ENCODE results near the gene SPDYE4.

Gene SPDYE4

DNA sequence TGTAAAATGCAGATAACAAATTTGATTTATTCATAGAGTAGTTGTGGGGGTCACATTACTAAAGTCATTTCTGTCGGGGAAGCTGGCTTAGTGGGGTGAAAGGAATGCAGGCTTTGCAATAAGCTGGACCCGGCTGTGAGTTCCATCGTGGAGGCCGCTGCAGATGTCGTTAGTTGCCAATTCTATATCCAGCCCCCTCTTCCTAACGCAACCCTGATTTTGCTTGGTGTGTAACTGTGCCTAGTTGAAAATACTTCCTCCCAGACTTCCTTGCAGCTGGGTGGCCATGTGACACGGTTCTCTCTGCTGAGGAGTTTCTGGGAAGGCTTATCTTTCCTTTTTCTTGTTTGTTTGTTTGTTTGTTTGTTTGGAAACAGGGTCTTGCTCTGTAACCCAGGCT, 36.3 kb upstream of the SPDYE4 start:
- H3K36me3 ChIP-seq (ENCODE audit: insufficient read depth, low read length): no peaks in the 10 kb centered on the region
- no peak overlapping the region for H2AFZ ChIP-seq (ENCODE audit: low read depth, low read length)
- peaks cover 4% of the 10 kb centered on the region for H3K4me1 ChIP-seq (ENCODE audit: insufficient read depth, low read length)
- peaks cover 25% of the 10 kb centered on the region for H3K27me3 ChIP-seq (ENCODE audit: insufficient read depth, low read length)
- peaks cover 3% of the 10 kb centered on the region for H3K9me3 ChIP-seq (ENCODE audit: low read length)
- H3K4me3 ChIP-seq (ENCODE audit: low read length): no peak overlapping the region

GRCh38 chr17:8793649-8794048, 35.3 kb upstream of the SPDYE4 start:
- H3K4me3 ChIP-seq (ENCODE audit: low read length): no peak overlapping the region
- H3K9me3 ChIP-seq (ENCODE audit: low read length): peaks cover 3% of the 10 kb centered on the region
- H3K36me3 ChIP-seq (ENCODE audit: insufficient read depth, low read length): no peaks in the 10 kb centered on the region

GRCh38 chr17:8792646-8793045, 34.3 kb upstream of the SPDYE4 start:
- Histone ChIP-seq H3K36me3 (ENCODE audit: insufficient read depth, low read length) (no peaks in the 10 kb centered on the region), H3K4me1 (ENCODE audit: insufficient read depth, low read length) (peaks cover 4% of the 10 kb centered on the region), H3K9me3 (ENCODE audit: low read length) (no peaks in the 10 kb centered on the region), H2AFZ (ENCODE audit: low read depth, low read length) (no peak overlapping the region), H3K4me3 (ENCODE audit: low read length) (no peak overlapping the region), H3K27me3 (ENCODE audit: insufficient read depth, low read length) (peaks cover 10% of the 10 kb centered on the region)

More at GRCh38 chr17:8793649-8794048, 35.3 kb upstream of the SPDYE4 start:
- no peak overlapping the region for H2AFZ ChIP-seq (ENCODE audit: low read depth, low read length)
- H3K27me3 ChIP-seq (ENCODE audit: insufficient read depth, low read length): peaks cover 20% of the 10 kb centered on the region
- peaks cover 4% of the 10 kb centered on the region for H3K4me1 ChIP-seq (ENCODE audit: insufficient read depth, low read length)

DNA sequence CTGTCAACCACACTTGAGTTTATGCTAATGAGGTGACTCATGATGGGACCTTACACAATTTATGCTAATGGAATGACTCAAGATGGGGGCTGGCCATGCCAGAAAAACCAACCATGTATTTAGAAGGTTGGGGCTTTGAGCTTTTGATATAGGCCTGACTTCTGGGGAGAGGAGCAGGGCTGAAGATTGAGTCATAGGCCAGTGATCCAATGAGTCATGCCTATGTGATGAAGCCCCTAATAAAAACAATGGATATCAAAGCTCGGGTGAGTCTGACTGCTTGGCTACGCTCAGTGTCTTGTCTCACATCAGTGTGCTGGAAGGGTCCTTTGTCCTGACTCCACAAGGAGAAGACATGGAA, 33.5 kb upstream of the SPDYE4 start:
- H2AFZ ChIP-seq (ENCODE audit: low read depth, low read length): no peak overlapping the region
- H3K36me3 ChIP-seq (ENCODE audit: insufficient read depth, low read length): no peaks in the 10 kb centered on the region
- no peaks in the 10 kb centered on the region for H3K9me3 ChIP-seq (ENCODE audit: low read length)
- H3K27me3 ChIP-seq (ENCODE audit: insufficient read depth, low read length): peaks cover 3% of the 10 kb centered on the region
- peaks cover 4% of the 10 kb centered on the region for H3K4me1 ChIP-seq (ENCODE audit: insufficient read depth, low read length)
- no peak overlapping the region for H3K4me3 ChIP-seq (ENCODE audit: low read length)

GRCh38 chr17:8791248-8791909, 33.0 kb upstream of the SPDYE4 start:
- peaks cover 3% of the 10 kb centered on the region for H3K27me3 ChIP-seq (ENCODE audit: insufficient read depth, low read length)
- no peaks in the 10 kb centered on the region for H3K36me3 ChIP-seq (ENCODE audit: insufficient read depth, low read length)
- H3K4me3 ChIP-seq (ENCODE audit: low read length): no peak overlapping the region
- H3K9me3 ChIP-seq (ENCODE audit: low read length): no peaks in the 10 kb centered on the region
- peaks cover 4% of the 10 kb centered on the region for H3K4me1 ChIP-seq (ENCODE audit: insufficient read depth, low read length)
- H2AFZ ChIP-seq (ENCODE audit: low read depth, low read length): no peak overlapping the region

- H3K9me3 ChIP-seq (ENCODE audit: low read length): no peaks in the 10 kb centered on the region
- no peak overlapping the region for H2AFZ ChIP-seq (ENCODE audit: low read depth, low read length)
- H3K27me3 ChIP-seq (ENCODE audit: insufficient read depth, low read length): peaks cover 3% of the 10 kb centered on the region
- H3K4me1 ChIP-seq (ENCODE audit: insufficient read depth, low read length): peaks cover 4% of the 10 kb centered on the region
- H3K4me3 ChIP-seq (ENCODE audit: low read length): no peak overlapping the region
- H3K36me3 ChIP-seq (ENCODE audit: insufficient read depth, low read length): no peaks in the 10 kb centered on the region
Measured at GRCh38 chr17:8789743-8790142, 31.4 kb upstream of the SPDYE4 start.

GRCh38 chr17:8788998-8789397, 30.7 kb upstream of the SPDYE4 start:
- H2AFZ ChIP-seq (ENCODE audit: low read depth, low read length): no peak overlapping the region
- peaks cover 3% of the 10 kb centered on the region for H3K27me3 ChIP-seq (ENCODE audit: insufficient read depth, low read length)
- peaks cover 4% of the 10 kb centered on the region for H3K4me1 ChIP-seq (ENCODE audit: insufficient read depth, low read length)
- no peak overlapping the region for H3K4me3 ChIP-seq (ENCODE audit: low read length)
- H3K9me3 ChIP-seq (ENCODE audit: low read length): no peaks in the 10 kb centered on the region
- H3K36me3 ChIP-seq (ENCODE audit: insufficient read depth, low read length): no peaks in the 10 kb centered on the region

DNA sequence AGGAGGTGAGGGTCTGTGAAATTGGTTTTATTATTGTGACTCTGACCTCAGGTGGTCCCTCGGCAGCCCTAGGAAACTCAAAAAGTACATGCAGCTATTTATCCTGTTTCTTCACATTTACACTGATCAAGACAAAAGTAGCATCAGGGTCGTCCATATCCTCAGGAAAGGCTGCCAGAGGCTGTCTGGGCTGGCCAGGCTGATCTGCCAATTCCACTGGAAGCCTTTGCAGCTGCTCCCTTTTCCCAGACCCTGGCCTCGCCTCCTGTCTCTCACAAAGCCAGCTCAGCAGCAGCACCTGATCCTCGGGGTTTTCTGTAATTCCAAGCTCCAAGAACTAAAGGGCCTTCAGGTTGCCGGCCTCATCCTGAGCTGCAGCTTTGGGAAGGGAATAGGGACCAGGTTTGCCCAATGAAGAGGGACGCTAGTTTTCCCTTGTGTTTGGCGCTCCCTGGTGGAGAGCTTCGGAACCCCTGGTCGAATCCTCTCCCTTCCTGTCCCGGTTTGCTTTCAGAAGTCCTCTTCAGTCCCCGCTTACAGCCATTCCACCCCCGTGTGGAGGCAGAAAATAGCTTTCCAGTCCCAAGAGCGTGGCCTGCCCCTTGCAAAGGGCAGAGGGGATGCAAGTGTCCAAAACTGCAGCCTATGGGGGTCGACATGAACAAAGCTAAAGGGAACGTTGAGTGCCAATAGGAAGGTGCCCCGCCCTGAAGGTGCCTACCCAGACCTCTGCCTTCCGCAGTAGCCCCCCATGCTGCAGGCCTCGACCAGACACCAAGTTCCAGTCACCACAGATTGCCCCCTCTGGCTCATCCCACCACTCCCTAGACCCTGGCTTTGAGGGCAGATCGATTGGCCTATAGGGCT, 27.4 kb upstream of the SPDYE4 start:
- Histone ChIP-seq H3K4me3 (ENCODE audit: low read length) (no peak overlapping the region), H3K4me1 (ENCODE audit: insufficient read depth, low read length) (peaks cover 4% of the 10 kb centered on the region), H3K27me3 (ENCODE audit: insufficient read depth, low read length) (peaks cover 3% of the 10 kb centered on the region), H3K9me3 (ENCODE audit: low read length) (no peaks in the 10 kb centered on the region), H3K36me3 (ENCODE audit: insufficient read depth, low read length) (no peaks in the 10 kb centered on the region), H2AFZ (ENCODE audit: low read depth, low read length) (no peak overlapping the region)

- H3K36me3 ChIP-seq (ENCODE audit: insufficient read depth, low read length): no peaks in the 10 kb centered on the region
- H3K4me1 ChIP-seq (ENCODE audit: insufficient read depth, low read length): no peaks in the 10 kb centered on the region
- H3K9me3 ChIP-seq (ENCODE audit: low read length): no peaks in the 10 kb centered on the region
- no peaks in the 10 kb centered on the region for H3K27me3 ChIP-seq (ENCODE audit: insufficient read depth, low read length)
- H3K4me3 ChIP-seq (ENCODE audit: low read length): no peak overlapping the region
- H2AFZ ChIP-seq (ENCODE audit: low read depth, low read length): no peak overlapping the region
Measured at GRCh38 chr17:8782176-8782575, 23.8 kb upstream of the SPDYE4 start.

GRCh38 chr17:8781776-8782175, 23.4 kb upstream of the SPDYE4 start:
- H3K9me3 ChIP-seq (ENCODE audit: low read length): no peaks in the 10 kb centered on the region
- H2AFZ ChIP-seq (ENCODE audit: low read depth, low read length): no peak overlapping the region
- no peaks in the 10 kb centered on the region for H3K4me1 ChIP-seq (ENCODE audit: insufficient read depth, low read length)
- no peaks in the 10 kb centered on the region for H3K27me3 ChIP-seq (ENCODE audit: insufficient read depth, low read length)
- no peak overlapping the region for H3K4me3 ChIP-seq (ENCODE audit: low read length)
- H3K36me3 ChIP-seq (ENCODE audit: insufficient read depth, low read length): no peaks in the 10 kb centered on the region

- H3K36me3 ChIP-seq (ENCODE audit: insufficient read depth, low read length): no peaks in the 10 kb centered on the region
- H3K4me1 ChIP-seq (ENCODE audit: insufficient read depth, low read length): no peaks in the 10 kb centered on the region
- H3K4me3 ChIP-seq (ENCODE audit: low read length): no peak overlapping the region
- no peak overlapping the region for H2AFZ ChIP-seq (ENCODE audit: low read depth, low read length)
- peaks cover 2% of the 10 kb centered on the region for H3K9me3 ChIP-seq (ENCODE audit: low read length)
- peaks cover 4% of the 10 kb centered on the region for H3K27me3 ChIP-seq (ENCODE audit: insufficient read depth, low read length)
Measured at GRCh38 chr17:8776881-8777280, 18.5 kb upstream of the SPDYE4 start.

- Histone ChIP-seq H3K4me3 (ENCODE audit: low read length) (no peak overlapping the region), H2AFZ (ENCODE audit: low read depth, low read length) (no peak overlapping the region), H3K36me3 (ENCODE audit: insufficient read depth, low read length) (no peaks in the 10 kb centered on the region), H3K27me3 (ENCODE audit: insufficient read depth, low read length) (peaks cover 4% of the 10 kb centered on the region), H3K4me1 (ENCODE audit: insufficient read depth, low read length) (no peaks in the 10 kb centered on the region), H3K9me3 (ENCODE audit: low read length) (peaks cover 2% of the 10 kb centered on the region)
Measured at GRCh38 chr17:8776248-8776647, 17.9 kb upstream of the SPDYE4 start.

- Histone ChIP-seq H3K27me3 (ENCODE audit: insufficient read depth, low read length) (no peaks in the 10 kb centered on the region), H2AFZ (ENCODE audit: low read depth, low read length) (no peak overlapping the region), H3K4me3 (ENCODE audit: low read length) (no peak overlapping the region), H3K36me3 (ENCODE audit: insufficient read depth, low read length) (no peaks in the 10 kb centered on the region), H3K4me1 (ENCODE audit: insufficient read depth, low read length) (no peaks in the 10 kb centered on the region), H3K9me3 (ENCODE audit: low read length) (peaks cover 2% of the 10 kb centered on the region)
Measured at GRCh38 chr17:8766731-8767130, 8.4 kb upstream of the SPDYE4 start.
